HL-60 (cell line): ENCODE data around the gene BGLAP.

Source experiments
- CTCF ChIP-seq: IDR thresholded peaks from one replicate; pipeline ENCODE4 v1.5.1; 2011; ENCODE audit warnings: low read length, control low read depth, inconsistent platforms; ENCODE audit not compliant: insufficient read depth
- GABPA ChIP-seq: IDR thresholded peaks from 2 replicates; pipeline ENCODE4 v1.6.1; 2012; ENCODE audit warnings: low read depth
- POLR2AphosphoS5 ChIP-seq: IDR thresholded peaks from 2 replicates; pipeline ENCODE4 v1.6.1; 2012; ENCODE audit warnings: low read depth
- REST ChIP-seq: IDR thresholded peaks from 2 replicates; pipeline ENCODE4 v1.6.1; 2012; ENCODE audit warnings: low read depth; ENCODE audit not compliant: insufficient replicate concordance

DNA sequence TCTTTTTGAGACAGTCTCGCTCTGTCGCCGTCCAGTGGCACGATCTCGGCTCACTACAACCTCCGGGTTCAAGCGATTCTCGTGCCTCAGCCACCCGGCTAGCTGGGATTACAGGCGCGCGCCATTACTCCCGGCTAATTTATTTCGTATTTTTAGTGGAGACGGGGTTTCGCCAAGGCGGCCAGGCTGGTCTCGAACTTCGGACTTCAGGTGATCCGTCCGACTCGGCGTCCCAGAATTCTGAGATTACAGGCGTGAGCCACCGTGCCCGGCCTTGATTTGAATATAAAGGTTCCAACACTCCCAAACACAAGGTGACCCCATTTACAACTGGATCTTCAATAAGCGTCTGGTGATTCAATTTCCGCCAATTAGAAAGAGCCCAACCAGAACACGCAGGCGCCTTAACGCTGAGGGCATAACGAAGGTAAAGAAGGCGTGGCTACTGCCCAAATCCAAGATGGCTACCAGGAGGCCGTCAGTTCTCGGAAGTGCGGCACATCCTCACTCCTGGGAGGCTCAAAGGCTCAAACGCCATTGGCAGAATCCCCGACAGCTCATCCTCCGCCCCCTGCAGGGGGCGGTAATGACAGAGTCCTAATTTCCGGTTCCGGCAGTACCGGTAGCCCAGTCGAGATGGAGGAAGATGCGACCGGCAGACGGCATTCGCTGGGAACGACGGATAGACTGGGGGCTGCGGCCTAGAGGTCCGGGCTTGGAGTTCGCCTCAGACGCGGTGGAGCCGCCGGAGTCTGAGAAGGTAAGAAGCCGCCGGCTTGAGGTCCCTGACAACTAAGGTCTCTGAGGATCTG, 48.3 kb upstream of the BGLAP start, which contains the start of gene SLC25A44:
- TF ChIP-seq CTCF (peak; percentile 12), GABPA (peak; percentile 91), POLR2AphosphoS5 (peak; percentile 83), REST (peak; percentile 60)
